GOT3 (cell line): Measurements from ENCODE around the gene CRACDL.

ENCODE experiments used
- DNase-seq: peaks from one replicate; lab custom pipeline; 2025; ENCODE audit warnings: mixed read lengths; lab: John Stamatoyannopoulos, UW

The CRACDL gene

DNA sequence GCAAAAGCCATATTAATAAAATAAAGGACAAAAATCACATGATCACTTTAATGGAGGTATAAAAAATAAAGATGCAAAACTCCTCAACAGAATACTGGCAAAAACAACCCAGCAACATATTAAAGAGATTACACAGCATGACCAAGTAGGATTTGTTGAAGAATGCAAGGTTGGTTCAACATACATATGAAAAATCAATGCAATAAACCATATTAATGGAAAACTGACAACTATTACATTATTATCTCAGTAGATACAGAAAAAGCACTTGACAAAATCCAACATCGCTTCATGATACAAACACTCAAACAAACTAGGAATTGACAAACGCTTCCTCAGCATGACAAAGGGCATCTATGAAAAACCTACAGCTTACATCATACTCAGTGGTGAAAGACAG lies 76.7 kb downstream of the CRACDL start:
- DNase-seq: no peak

DNA sequence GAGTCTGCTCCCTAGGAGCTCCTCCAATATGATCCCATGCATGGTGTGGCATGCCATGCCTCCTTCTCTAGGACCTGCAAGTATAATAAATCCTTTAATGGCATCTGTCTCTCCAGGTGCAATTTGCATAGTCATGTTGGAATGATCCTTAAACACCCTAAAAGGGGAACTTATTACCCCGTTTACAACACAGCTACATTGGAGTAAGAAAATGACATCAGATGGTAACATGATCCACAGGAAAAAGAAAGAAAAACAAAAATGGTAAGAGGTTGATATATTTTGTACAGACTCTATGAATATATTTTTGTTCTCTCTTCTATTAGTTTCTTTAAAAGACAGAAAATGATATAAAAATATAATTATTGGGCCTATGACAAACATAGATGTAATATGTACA lies 79.0 kb downstream of the CRACDL start:
- no peak for DNase-seq

DNA sequence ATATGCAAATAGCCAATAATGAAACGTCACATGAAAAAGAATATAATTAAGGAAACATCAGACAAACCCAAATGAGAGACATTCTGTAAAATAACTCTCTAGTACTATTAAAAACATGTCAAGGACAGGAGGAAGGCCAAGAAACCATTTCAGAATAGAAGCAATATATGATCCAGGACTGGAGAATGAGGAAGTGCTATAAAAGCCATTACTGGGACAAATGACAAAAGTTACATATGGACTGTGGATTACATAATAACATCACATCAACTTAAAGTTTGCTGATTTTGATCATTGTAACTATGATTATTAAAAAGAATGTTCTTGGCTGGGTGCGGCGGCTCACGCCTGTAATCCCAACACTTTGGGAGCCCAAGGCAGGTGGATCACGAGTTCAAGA lies 81.3 kb downstream of the CRACDL start:
- no peak for DNase-seq

DNA sequence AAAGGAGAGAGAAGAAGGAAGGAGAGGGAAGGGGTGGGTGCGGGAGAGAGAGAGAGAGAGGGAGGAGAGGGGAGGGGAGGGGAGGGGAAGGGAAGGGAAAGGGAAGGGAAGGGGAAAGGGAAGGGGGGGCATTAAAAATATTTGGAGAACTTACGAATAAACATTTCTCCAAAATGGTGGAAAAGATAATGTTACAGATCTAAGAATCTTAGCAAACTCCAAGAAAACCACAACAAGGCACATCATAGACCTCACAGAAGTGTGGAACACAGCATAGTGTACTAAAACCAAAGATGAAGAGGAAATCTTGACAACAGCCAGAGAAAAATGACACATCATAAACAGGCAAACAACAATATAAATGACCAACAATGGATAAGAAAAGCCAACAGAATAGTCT lies 83.1 kb downstream of the CRACDL start:
- no peak for DNase-seq

DNA sequence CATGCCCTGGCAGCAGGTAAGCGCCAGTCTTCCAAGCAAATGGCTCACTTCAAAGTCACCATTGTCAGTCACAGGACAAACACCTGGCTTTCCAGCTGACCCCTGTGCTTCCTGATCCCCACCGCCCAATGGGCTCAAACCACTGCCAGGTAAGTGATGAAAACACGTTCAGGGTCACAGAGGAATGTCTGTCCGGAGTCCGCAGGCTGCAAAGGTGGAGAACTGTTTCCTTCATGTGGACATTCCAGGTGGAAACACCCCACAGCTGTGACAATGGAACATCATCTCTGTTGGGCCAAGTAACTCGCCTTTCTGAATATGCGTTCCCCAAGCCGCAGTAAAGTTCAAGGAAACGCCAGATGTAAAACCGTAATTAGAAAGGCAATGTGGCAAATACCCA lies 86.0 kb downstream of the CRACDL start:
- DNase-seq: no peak

DNA sequence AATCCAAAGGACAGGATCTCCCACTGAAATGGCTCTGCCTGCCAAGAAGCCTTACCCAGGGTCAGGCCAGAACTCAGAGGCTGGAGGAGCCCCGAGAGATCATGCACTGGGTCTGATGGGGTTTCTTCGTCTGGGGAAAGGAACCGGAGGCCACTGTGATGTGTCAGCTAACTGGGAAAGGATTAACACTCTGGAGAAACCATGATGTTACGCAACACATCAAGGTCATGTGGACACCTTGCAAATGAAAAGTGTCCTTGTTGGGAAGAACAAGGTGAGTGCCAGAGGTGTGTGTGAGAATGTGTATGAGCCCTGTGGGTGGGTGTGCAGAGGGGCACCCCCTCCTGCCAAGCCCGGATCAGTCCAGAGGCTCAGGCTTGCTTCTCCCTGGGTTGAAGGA lies 86.9 kb downstream of the CRACDL start:
- DNase-seq: no peak

DNA sequence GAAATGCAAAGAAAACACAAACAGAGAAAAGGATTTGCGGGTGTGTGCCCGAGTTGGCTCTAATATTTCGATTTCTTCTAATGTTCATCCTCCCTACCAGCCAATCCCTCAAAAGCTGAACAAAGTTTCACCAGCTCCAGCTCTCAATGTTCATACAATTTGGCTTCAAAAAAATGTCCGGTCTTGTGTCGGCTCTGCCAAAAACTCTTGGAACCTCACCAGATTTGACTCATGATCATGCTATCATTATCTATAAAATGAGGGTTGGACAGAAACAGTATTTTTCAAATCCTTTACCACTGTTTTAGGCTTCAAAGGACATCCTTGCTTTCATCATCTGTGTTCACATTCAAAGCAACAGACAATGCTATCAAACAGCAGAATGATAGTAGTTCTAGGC lies 88.2 kb downstream of the CRACDL start:
- no peak for DNase-seq

DNA sequence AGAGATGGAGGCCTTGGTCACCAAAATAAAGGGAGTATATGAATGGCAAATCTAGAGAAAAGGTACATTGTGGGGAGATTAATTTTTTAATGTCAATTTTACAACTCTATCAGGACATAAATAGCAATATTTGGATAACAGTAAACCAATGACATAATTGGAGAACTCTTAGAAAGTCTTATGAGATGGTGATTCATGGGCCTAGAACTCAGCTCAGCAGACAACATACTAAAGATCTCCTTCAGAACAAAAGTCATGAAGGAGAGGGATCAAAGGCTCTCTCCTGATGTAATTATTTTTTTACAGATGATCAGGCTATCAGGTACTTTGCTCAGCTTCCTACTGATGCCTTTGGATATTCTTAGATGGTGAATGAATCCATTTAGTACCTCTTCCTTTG lies 90.0 kb downstream of the CRACDL start:
- DNase-seq: no peak

DNA sequence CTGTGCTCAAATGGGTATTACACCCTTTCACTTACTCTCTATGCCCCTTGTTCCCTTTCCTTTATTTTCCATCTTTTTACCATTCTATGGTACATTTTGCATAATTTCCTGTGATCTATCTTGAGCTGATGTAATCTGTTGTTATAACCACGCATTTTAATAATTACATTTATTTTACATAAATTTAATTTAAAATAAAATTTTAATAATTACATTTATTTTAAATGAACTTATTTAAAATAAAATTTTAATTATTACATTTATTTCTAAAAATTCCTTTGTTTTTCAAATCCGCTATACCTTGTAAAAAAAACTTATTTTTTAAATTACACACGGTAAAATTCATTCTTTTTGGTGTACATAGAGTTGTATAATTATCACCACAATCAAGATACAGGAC lies 93.9 kb downstream of the CRACDL start:
- DNase-seq: no peak

DNA sequence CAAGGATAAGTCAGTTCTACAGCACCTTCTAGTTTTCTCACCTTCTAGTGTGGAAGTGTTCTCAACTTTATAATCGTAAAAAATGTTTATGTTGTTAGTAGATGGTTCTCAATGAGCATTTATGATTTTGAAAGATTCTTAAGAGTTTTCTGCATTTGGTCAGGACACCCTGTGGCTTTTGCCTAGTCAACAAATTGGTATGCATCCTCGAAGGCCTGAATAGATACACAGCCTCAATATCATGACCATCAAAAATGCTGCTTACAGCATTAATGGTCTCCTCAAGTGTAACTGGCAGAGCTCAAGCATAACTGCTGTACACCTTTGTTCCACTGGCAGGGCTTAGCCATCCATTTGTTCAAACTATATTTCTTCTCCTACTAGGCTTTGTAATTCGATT lies 96.7 kb downstream of the CRACDL start:
- DNase-seq: no peak

DNA sequence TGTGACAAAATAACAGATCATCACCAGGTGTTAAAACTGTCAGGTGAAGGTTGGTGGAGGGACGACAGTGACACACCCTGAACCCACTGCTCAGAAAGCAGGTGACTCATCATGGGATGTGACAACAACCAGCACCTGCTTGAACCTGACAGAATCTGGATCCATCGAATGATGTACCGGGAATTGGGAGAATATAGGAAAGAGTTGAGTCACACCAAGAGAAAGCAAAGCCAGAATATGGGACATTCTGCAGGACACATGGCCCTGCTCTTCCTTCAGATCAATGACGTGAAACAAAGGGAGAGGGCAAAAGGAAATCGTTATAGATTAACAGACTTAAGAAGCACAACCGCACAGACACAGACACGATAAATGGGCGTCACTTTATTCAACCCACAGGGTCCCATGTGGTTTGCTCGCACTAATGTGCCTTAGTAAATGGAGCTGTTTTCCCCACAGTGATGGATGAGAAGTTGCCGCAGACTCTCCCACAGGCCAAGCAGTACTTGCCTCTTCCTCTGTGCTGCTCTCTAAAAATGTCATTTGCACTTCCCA lies 100.1 kb downstream of the CRACDL start:
- no peak for DNase-seq

DNA sequence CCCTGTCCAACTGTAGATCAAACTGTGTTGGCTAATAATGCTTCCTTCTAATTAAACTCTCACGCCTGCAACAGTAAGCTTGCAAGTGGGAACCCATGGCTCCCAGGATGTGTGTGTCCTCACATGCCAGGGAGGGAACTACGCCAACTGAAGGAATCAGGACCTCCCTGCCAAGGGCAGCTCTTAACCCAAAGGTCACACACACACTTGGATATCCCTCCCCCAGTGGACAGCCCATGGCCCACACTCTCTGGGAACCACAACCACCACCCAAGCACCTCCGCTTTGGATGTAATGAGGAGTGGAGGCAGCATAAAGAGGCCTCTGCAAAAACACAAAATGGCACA lies 102.1 kb downstream of the CRACDL start:
- DNase-seq: no peak

DNA sequence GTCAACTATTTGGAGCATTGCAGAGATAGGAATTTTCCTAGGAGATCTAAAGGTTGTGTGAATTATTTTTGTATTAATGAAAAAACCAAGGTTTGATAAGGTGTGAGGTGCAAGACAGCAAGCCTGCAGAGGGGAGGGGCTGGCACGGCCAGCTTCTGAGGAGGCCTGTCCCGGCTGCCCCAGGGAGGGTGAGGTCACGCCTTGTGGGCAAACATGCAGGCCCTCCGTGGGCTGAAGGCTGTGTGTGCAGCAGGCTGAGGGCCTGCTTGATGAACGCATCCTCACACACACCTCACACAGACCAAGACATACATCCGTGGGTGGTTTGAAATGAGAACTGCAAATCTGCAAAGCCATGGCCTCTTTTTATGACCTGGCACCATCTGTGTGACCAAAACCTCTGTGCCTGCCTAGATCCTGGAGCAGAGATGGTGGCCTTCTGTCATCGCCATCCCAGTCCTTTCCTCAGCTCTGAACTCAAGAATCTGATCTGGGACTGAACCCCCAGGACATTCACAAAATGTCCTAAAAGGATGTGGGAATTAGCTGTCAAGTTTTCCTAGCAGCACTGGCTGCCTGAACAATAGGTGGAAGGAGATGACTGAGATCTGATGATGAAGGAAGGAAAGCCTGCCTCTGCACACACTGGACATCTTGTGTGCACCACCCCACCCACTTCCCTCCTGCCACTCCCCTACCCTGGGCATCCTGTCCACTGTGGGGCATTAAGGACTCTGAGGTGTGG lies 102.7 kb downstream of the CRACDL start:
- DNase-seq: no peak

DNA sequence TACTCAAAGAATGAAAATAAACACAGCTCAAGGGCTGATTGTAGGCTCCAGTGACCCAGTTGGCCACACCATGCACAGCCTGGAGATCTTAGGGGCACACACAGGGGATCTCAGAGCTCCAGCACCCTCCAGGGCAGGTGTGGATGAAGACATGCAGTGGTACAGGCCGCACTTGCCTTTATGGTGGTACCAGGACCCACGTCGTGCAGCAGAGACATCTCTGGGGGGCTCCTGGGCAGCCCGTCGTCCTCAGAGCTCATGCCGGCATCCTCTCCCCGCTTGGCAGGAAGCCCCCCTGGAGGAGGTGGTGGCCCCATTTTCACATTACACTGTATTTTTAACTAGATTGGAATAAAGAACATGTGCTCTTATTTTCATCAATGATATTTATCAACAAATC lies 103.9 kb downstream of the CRACDL start:
- no peak for DNase-seq

DNA sequence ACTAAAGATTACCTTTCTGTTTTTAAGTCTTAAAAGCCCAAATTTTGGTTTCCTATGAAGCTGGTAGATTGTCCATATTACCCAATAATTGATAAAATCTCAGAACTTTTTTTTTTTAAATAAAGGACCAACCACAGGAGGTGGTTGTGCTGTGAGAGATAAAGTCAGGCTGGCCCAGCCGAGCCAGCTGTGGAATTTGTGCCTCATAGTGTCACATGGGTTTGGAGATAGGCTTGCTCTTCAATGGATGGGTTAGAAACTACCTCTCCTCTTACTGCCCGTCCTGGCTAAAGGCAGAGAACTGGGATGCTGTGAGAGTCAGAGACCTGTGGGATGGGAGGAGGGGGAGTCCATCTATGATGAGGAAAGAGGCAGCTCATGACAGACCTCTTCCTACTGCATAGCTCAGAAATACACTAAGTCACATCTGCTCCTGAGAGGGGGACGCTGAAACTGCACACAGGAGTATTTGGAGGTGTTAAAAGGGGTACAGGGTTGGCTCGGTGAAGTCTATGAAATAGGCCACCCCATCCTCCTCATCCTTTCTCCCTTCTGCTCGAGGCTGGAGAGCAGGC lies 105.4 kb downstream of the CRACDL start:
- no peak for DNase-seq

DNA sequence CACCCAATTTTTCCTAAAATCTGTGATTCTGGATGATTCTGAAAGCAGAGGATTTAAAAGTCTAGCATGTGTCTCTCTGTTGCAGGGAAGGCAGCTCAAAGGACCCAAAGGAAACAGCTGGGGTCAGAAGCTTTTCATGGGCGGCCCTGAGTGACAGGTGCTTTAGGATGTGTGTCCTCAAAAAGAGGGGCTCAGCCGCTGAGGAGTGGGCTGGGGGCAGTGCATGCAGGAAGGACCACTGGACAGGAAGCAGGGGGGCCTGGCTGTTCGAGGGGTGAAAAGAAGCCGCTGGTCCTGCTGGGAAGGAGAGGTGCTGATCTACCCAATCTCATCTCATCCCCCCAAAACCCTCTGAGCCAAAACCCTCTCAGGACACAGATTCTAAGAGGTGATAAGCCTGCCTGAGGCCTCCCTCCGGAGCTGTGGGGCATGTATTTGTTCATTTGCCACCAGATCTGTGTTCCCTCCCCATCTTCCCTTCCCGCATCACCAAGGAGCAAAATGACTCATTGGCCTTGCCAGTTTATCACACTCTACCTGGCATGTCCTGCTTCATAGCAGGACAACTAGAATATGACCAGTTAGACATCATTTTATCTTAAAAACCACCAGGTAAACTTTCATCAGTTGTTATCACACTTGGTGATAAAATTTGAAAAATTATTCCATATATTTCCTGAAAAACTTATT lies 106.3 kb downstream of the CRACDL start:
- no peak for DNase-seq

DNA sequence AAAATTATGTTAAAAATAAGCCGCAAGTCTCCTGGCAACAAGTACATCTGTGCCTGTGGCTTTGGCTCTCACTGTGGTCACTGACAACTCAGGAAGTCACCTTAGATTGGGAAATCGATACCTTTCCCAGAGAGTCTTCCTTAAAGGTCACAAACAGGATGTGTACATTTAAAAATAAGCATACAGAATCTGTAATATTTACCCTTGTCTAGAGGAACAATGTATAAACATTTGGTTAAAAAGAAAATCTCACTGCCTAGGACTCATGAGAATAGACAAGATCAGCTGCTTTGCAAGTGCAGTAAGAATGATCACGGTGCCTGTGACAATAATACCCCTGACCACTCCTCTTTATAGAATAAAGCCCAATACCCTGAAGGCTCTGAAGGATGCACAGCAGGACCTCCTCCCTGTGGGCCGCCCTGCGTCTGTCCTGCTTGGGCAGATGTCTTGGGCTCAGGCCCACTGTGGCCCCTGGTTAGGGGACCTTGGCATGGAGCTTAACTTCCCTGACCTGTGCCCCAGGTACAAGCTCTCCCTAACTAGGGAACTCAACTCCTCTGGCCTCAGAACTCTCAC lies 107.1 kb downstream of the CRACDL start:
- DNase-seq: no peak

DNA sequence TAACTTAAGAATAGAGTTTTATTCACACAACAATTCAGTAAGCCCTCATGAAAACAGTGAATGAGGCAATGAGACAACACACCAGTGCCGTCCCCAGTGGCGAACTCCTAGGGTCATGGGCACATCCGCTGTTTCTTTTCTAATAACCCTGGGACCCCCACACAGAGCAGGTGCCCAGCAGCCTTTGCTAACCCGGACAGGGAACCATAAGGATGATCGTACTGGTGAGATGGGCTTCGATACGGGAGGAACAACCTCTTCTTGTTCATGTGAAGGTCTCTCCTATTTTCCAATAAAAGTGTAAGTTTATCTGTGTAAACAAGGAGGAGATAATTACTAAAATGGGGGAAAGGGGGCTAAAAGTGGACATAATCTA lies 107.7 kb downstream of the CRACDL start:
- no peak for DNase-seq

DNA sequence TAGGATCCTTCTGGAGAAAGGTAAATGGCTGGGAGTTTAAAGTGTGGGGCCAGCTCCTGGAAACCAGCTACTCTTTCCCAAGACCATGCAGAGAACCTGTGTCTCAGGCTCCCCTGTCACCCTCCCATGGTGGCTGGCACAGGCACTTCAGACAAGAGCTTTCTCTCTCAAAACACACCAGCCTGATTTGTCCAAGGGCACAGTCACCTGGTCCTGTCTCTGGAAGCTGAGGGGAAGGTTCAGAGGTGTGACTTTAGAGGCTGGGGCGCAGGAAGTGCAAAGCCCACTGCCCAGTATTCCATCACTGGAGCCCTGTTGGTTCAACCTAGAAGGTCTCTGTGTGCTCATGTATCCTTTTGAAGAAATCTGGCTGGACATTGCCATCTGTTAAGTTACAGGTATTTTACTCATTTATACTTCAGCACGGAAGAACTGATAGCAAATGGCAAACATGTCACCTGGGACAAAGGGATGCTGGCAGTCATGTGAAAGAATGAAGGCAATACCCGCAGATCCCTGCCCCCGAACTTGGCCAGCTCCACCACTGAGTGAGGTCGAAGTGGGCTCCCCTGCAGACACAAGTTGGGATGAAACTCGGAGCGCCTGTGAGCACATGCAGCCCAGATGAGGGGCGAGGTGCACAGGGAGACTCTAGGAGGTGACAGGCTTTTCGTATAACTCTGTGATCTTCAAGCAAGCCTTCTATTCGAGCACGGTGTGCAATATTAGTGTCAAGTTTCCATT lies 108.2 kb downstream of the CRACDL start:
- no peak for DNase-seq

DNA sequence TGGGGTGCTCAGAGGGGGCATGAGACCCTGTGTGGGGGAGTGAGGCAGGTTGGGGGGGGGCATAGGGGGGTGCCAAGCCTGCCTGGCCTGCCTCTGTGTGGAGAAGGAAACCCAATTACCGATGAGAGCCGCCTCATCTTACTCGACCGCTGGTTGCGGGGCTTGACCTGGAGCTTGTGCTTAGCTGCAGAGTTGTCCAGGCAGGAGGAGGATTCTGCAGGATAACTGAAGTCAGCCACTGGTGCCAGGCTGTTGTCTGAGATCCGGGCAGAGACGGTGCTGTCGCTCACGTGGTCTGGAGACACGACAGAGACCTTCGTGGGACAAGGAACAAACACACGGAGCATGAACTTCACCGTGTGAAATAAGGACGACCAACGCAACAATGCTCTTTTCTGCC lies 109.2 kb downstream of the CRACDL start:
- DNase-seq: no peak

DNA sequence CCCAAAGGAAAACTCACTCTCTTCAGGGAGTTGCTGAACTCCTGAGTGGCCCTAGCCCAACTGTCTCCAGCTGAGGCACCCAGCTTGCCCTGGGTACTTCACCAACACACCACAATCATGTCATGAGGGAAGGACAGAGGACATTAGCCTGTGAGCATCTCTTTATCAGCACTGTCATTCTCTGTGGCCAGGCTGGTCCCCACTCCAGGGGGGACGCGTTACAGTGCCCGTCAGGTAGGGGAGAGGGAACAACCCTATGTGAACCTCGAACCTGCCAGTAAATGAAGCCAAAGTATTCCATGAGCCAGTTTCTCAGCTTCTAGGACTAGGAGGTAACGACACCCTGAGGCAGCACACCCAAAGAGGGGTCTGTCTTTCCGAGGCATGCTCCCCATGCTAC lies 110.2 kb downstream of the CRACDL start:
- DNase-seq: no peak

DNA sequence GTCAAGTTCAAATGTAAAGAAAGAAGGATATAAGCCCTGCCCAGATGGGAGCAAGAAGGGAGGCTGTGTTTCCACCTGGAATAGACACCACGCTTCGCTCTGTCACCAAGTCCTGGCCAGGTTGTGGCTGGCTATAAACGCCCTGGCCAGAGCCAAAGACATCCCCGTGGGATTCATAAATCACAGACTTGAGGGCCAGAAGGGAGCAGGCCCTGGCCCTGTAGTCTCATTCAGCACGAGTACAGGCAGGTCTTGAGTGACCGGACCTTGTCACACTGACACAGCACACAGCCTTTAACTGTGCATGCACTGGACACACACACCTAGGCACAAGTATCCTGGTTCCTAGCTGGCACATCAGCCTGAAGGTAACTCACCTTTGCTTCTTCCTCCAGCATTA lies 110.6 kb downstream of the CRACDL start:
- DNase-seq: no peak

DNA sequence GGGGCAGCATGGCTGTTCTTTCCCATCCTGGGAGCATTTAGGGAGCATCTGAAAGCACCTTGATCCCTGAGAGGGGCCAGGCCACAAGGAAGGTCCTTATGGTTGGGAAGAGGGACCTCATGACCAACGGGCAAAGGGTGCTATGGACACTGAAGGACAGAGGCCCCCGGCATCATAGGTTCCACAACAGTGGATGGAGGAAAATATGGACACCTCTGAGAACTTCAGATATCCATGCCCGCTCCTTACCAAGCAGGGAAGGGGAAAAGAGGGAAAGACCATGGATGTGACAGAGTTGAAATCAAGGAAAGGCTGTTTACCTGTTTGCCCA lies 111.0 kb downstream of the CRACDL start:
- no peak for DNase-seq
